AG09319 (cell line): Measurements from ENCODE around the gene UPF1.

ENCODE experiments used
- DNase-seq: peaks from one replicate; pipeline ENCODE4 v3.0.0-alpha.2; 2010; ENCODE audit warnings: low read depth; ENCODE audit errors: extremely low read depth
- CTCF ChIP-seq: IDR thresholded peaks from 2 replicates; pipeline ENCODE4 v1.5.1; 2011; ENCODE audit warnings: low read depth, mild to moderate bottlenecking, inconsistent platforms, low read length, moderate library complexity

Gene UPF1

DNA sequence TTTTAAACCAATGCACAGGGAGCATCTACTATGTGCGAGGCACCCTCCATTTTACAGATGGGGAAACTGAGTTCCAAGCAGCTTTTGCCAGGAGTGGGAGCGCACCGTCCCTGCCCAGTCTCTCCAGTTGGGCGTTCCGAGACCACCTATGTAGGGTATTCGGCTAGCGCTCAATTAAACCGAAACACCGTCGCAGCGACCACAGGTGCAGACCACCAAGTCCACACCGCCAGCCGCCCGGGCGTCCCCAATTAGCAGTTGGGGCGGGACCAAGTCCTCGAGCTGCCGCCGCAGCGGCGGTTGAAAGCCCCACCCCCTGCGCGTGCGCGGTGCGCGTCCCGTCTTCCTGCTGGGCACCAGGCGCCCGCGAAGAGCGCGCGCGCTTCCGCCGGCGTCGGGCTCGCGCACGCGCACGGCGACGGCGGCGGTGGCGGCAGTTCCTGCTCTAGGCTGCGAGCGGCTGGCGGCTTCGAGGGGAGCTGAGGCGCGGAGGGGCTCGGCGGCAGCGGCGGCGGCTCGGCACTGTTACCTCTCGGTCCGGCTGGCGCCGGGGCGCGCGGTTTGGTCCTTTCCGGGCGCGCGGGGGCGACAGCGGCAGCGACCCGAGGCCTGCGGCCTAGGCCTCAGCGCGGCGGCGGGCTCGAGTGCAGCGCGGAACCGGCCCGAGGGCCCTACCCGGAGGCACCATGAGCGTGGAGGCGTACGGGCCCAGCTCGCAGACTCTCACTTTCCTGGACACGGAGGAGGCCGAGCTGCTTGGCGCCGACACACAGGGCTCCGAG lies at the start of gene UPF1:
UPF1 (plus strand) TSS at position 436 of the 782 bp plus-strand sequence; CDS start at position 687, 251 bp downstream.
- TF ChIP-seq CTCF, result no peak
- DNase-seq, result peak; percentile 73

GRCh38 chr19:18782559-18783225 lies 49.1 kb upstream of the UPF1 start:
- no peak for DNase-seq
- no peak for TF ChIP-seq CTCF

- no peak for DNase-seq
- no peak for TF ChIP-seq CTCF
Observed at GRCh38 chr19:18783958-18784785, 47.6 kb upstream of the UPF1 start.

GRCh38 chr19:18784786-18785120 lies 47.0 kb upstream of the UPF1 start:
- TF ChIP-seq CTCF, result no peak
- no peak for DNase-seq

DNA sequence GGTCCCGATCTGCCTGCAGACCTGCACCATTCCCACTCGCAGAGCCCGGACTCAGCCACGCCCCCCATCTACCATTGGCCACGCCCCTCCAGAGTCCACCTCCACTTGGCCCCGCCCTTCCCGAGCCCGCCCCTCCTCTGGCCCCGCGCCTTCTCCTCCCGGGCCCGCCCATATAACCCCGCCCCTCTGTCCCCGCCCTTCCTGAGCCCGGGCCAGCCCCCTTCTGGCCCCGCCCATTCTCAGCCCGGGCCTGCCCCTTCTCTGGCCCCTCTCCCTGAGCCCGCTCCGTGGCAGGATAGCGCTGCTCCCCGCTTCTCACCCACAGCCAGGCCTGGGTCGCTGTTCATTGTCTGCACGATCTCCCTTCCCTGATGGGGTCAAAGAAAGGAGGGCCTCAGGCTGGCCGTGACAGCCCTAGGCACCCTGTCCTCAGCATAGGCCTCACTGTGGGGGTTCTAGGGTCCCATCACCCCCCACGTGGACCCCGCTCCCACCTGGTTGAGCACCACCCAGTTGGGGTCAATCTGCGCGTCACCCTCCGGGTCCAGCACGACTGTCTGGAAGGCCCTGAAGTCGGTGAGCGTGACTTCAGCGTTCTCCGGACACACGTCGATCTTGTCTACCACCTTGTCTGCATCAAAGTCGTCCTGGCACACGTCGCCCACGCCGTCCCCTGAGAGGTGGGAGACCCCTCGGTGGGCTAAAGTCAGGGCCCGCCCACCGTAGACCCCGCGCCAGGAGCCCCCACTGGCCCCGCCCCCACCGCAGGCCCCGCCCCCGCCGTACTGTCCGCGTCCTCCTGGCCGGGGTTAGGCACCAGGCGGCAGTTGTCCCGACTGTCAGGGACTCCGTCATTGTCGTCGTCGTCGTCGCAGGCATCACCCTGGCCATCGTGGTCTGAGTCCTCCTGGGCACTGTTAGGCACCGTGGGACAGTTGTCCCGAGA lies 46.3 kb upstream of the UPF1 start:
- no peak for TF ChIP-seq CTCF
- no peak for DNase-seq

- no peak for DNase-seq
Observed at GRCh38 chr19:18788529-18789421, 43.0 kb upstream of the UPF1 start.

More at GRCh38 chr19:18788529-18789421, 43.0 kb upstream of the UPF1 start:
- no peak for TF ChIP-seq CTCF
